ENCODE measurements around the gene DNASE2. TPM values are rescaled to one million over a fixed set of nuclear protein-coding genes. Genes with fewer than 3 reads are reported as not detected.

Gene DNASE2
- total and polyA plus RNA-seq, 2 of the 8 experiments (the other 6 are each of a cell fraction or from before 2014, with no cell fraction given): 33.2 to 48.2 TPM

DNA sequence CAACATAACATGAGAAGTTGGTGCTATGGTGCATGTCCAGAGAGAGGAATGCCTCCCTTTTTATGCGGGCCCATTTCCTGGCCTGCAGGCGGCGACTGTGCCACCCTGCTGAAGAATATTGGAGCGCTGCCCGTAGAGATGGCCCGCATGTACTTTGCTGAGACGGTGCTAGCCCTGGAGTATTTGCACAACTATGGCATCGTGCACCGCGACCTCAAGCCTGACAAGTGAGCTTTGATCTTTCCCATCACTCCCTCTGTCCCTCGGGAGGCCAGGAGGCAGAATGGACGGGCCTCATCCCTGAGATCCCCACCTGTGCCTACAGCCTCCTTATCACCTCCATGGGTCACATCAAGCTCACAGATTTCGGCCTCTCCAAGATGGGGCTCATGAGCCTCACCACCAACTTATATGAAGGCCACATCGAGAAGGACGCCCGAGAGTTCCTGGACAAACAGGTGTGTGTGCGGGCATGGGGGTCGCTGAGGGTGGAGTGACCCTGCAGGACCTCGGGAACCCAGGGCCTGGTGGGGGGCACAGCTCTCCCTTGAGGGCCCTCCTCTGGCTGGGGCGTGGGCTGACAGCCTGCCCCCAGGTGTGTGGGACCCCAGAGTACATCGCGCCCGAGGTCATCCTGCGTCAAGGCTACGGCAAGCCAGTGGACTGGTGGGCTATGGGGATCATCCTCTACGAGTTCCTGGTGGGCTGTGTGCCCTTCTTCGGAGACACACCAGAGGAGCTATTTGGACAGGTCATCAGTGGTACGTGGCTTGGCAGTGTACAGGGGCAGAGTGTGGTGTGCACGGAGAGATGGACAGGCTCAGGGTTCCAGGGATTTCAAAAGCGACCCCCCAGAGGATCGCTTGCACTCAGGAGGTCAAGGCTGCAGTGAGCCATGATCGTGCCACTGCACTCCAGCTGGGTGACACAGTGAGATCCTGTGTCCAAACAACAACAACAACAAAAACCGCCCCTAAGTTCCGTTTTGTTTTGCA lies 16.2 kb downstream of the DNASE2 start (continued):
- TF ChIP-seq KDM1A (IDR thresholded peaks at IDR 0.05; ENCODE audit: borderline replicate concordance, low read length) (no peak), YY1 (IDR thresholded peaks at IDR 0.05; ENCODE audit: low read depth, low read length) (no peak), CHD7 (IDR thresholded peaks at IDR 0.05; ENCODE audit: insufficient replicate concordance, low read length) (no peak)
- TF ChIP-seq, protein P1, sequence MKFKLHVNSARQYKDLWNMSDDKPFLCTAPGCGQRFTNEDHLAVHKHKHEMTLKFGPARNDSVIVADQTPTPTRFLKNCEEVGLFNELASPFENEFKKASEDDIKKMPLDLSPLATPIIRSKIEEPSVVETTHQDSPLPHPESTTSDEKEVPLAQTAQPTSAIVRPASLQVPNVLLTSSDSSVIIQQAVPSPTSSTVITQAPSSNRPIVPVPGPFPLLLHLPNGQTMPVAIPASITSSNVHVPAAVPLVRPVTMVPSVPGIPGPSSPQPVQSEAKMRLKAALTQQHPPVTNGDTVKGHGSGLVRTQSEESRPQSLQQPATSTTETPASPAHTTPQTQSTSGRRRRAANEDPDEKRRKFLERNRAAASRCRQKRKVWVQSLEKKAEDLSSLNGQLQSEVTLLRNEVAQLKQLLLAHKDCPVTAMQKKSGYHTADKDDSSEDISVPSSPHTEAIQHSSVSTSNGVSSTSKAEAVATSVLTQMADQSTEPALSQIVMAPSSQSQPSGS (IDR thresholded peaks at IDR 0.05; ENCODE audit: low read length): no peak

All from H1 (cell line).